GM21367 (cell line): ENCODE results near the gene CCL19.

Source experiments
- ATAC-seq: cut with Tn5 transposase; IDR thresholded peaks from one replicate; pipeline ENCODE4 v1.9.1; 2021; ENCODE audit not compliant: unreplicated experiment

CCL19 gene

DNA sequence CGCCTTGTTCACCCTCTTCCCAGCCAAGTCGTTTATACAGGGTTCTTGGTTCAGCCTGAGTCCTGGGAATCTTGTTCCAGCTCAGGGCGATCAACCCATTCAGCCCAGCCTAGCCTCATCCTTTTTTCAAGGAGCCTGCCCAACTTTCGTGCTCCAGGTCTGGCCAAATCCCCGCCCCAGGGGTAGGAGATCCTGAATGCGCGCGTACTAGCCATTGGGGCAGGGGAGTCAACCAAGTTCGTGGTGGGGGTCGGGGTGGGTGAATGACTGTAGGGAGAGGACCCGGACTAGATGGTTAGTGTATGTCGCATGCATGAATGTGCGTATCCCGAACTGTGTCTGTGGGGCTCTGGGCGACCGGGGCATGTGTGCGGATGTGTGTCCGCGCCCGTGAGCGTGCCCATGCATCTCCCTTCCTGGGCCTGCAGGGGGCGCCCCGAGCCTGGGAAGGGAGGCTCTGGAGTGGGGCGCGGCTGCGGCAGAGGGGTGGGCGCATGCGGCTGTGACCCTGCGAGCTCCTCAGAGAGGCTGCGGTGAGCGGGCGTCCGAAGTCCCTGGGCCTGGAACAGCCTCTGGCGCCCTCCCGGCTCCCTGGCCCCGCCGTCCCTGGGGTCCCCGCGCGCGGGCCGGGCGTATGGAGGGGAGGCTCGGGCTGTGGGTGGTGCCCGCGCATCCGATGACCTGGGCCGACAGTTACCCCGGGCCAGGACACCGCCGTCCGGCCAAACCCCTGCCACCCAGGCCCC lies 10.1 kb upstream of the CCL19 start:
- no peak for ATAC-seq

DNA sequence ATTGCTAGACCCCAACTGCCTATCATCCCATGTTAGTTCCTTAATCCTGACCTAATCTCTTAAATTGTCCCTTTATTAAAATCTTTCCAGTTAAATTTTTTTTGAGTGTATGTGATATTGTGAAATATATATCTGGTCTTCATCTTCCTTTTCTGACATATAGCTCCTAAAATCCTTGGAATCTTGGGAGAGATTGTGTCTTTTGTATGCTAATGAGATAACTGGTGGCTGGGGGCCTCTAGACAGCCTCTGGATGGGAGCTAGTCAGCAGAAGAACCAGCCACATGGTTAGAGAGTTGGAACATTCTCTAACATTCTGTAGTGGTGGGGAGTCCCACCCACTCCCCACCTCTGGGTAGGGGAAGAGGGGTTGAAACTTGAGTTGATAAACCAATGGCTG lies 3.7 kb upstream of the CCL19 start:
- no peak for ATAC-seq

DNA sequence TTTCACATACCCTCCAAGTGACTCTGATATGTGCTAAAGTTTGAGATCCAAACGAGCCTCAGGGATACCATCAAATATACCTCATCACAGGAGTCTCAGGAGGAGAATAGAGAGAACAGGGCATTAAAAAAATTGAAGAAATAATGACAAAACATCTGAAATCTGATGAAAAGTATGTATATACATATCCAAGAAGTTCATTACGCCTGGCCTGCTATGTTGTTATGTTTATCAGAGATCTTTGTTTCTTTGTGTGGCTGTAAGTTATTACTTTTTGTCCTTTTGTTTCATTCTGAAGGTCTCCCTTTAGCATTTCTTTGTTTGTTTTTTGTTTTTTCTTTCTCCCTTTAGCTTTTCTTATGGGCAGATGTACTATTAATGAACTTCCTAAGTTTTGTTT lies 2.5 kb upstream of the CCL19 start:
- ATAC-seq: no peak

DNA sequence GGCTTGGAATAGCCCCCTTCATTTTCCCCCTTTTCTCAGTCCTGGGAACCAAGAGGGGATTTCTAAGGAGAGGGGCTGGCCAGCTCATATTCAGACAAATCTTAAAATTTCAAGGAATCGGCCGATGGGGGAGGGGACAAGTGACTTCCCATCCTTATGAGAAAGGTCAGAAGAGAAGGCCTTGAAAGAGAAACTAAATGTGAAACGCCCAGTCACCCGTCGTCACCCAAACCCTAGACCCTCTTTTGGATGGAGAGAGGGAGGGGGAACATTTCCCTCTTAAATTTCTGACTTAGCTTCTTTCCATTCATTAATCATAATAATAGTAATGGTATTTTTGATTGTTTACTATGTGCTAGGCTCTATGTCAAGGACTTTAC lies 850 bp upstream of the CCL19 start:
- no peak for ATAC-seq

DNA sequence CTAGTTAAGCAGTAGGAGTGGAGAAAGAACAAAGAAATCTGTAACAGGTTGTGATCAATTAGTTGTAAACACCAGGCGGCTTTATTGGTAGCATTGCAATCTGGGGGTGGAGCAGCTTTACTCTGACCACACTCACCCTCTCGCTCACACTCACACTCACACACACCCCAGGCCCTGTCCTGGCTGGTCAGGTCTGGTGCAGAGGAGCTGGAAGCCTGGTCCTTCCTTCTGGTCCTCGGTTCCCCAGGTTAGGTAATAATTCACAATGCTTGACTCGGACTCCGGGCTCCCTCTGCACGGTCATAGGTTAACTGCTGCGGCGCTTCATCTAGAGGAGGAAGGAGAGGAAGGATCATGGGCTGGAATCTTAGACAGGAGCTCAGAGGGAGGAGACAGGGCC lies 1.6 kb downstream of the CCL19 start:
- ATAC-seq: no peak

DNA sequence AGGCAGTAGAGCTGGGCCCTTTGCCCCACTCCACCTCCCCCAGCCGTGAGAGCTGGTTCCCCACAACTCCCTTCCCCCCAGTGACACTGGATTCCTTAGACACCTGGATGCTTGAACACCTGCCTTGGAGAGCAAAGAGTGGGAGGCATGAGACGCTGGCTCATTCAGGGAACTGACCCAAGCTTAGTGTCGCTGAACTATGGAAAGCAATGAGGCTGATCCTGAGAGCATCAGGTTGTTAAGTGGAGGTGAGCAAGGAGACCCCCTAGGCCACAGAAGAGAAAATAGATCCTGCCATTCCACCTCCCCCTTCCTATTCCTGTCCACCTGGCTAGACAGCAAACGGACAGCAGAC lies 2.0 kb downstream of the CCL19 start:
- no peak for ATAC-seq

DNA sequence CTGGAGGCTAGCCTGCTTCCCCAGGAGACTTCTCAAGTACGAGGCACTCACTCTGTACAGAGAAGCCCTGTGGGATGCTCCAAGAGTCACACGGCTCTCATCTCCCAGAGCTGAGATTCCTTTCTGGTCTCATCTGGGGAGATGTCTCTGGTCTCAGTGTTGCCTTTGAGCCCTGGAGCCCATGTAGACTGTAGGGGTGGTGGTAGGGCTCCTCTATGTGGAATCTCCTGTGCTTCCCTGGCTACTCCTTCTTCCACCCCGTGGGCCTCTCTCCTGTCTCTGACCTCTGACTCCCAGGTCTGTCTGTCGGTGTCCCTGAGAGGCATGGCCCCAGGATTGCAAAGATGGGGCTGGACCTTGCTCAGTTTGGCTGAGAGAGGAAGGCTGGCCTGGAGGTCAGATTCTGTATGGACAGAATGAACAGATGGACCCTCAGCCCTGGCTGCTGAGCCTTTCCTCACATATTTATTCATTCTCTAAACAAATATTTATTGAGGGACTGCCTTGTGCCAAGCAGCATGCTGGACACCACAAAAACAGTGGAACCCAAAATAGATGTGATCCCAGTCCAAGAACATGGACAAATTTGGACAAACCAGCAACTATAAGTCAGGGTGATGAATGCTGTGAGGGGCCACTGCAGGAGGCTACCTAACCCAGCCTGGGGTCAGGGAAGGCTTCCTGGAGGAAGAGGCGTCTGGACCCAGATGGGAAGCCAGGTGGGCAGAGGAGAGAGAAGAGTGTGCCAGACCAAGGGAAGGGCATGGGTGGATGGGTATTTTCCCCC lies 2.6 kb downstream of the CCL19 start:
- no peak for ATAC-seq

DNA sequence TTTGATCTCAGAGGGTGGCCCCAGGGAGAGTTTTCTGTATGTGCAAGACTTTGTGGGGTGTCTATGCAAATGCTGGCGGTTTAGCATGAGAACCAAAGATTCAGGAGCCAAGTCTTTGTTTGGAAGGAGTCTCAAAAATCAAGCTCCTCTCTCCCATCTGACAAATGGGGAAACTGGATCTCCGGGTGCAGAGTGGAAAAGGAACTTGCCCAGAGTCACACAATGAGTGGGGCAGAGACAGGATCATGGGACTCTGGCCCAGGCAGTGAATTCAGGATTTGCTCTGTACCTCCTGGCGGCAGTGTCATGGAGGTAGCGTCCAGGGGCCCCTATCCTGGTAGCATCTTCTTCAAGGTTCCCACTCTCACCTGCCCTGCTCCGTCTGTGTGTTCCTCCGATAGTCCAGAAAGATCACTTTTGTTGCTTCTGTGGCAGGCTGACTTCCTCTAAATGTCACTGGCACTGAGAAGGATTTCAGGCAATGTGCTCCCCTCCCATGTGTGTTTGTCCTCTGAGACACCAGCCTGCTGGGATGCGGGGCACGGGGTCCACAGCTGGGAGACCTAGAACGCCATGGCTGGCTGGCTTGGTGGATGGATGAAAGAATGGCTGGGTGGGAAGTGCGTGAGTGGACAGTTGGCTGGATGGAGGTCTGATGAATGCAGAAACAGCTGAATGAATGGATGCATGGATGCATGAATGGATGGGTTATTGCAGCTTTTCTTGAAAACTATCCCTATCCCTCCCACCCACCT lies 3.6 kb downstream of the CCL19 start:
- ATAC-seq: no peak

DNA sequence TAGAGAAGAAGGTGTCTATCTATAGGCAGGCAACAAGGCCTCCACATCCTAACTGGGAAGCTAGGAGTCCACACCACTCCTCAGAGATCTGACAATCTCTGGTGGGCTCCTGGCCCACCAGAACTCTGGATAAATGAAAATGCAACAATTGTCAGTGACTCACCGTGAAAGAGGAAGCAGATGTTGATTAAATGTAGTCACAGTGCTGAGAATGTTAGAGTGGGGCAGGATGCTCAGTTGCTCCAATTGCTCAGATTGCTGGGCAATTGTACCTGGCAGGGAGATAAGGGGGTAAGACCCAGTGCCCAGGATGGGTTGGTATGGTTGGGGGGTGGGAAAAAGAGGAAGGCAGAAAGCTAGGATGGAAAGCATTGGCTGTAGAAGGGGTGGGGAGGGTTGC lies 4.3 kb downstream of the CCL19 start:
- ATAC-seq: no peak

DNA sequence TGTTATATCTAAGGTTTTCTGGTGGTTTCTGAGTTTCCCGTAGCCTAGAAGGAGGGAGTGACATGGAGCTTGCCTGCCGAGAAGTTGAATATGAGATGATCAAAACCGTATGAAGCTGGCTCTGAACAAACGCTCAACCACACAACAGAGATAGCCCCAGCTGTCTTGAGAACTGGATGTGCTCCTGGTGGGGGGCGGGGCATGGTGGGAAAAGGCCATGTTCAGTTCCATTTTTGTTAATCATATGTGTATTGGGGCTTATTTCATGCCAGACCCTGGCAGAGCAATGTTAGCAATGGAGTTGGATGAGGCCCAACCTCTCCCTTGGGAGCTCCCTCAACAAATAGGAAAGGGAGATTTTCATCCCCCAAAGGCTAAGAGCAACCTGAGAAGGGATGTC lies 4.8 kb downstream of the CCL19 start:
- ATAC-seq: no peak

DNA sequence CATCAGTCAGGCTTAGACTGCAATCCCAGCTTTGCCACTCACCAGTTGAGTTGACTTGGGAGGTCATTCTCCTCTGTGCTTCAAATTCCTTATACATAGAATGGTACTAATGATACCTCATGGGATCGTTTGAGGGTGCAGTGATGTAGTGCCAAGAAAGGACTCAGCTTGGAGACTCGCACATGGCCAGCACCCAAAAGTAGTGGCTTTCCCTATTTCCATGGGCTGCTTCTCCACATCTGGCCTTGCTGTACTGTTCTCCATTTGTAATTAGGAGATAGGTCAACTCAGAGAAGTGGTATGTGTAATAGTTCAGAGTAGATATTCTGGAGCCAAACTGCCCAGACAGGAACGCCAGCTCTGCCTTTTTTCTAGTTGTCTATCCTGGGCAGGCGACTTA lies 5.5 kb downstream of the CCL19 start:
- no peak for ATAC-seq

DNA sequence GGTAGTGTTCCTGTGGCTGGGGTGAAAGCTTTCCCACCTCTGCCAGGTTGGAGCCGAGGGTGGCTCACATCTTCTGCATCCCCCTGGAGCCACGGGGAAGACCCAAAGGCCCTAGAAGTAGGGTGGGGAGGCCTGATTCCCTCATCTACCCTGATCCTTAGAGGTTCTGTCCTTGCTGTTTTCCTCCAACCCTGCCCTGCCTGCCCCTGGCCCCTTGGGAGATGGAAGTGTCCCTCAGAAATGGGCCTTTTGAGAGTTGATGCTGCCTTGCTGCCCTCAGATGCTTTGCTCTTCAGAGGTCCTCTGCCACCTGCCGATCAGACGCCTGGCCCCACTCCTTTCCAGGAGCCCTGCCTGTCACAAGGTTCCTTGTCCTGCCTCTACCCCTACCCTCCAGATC lies 6.3 kb downstream of the CCL19 start:
- no peak for ATAC-seq

DNA sequence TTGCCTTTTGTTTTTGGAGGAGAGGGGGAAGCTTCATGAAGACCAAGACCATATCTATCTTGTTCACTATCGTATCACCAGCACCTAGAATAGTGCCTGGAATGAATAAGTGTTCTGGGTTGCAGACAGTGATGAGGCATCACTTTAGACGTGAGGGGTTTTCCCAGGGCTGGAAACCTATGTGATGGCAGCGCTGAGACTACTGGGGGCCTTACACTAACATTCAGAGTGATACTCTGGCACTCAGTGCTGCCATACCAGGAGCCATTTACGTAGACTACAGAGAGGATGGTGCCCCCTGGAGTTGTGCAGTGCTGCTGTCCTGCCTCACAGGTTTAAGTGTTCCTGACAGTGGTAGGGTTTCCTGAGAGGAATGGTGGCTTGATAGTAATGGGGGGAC lies 6.9 kb downstream of the CCL19 start:
- no peak for ATAC-seq

DNA sequence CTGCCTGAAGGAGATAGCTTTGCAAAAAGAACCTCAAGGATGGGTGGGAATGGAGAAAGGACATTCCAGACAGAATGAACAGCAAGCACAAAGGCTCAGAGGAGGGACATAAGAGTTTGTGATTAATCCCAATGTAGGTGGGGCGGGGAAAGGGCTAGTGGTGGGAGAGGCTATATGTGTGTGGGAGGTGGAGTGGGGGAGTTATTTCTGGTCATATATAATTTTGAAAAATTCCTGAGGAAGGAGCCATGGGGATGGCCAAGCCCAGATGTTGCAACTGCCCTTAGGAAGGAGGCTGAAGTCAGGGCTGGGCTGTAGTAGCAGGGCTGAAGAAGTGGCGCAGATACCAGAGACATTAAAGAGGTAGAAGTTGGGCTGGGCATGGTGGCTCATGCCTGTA lies 15.2 kb downstream of the CCL19 start:
- no peak for ATAC-seq

DNA sequence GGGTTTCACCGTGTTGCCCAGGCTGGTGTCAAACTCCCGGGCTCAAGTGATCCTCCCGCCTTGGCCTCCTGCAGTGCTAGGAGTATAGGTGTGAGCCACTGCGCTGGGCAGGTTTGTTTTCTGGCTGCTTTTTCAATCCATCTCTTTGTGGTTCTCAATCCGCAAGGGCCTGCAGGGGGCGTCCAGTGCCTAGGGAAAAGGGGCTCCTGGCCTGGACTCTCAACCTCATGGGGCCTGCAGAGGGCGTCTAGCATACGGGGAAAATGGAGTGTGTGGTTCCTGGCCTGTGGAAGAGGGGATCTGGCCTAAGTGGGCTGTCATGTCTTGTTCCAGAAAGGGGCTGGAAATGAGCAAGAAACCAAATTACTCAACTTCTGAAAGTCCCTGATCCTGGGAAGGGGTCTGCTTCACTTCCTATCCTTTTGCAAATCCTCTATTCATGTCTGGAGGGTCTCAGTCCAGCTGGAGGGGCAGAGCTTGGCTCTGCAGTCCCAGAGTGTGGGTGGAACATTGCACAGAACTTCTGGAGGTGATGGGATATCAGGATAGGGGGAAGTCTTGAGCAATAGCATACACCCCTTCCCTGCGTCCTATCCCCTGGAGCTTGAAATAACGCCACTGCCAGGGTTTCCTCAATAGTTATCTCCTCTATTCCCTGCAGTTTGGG lies 15.9 kb downstream of the CCL19 start:
- no peak for ATAC-seq

DNA sequence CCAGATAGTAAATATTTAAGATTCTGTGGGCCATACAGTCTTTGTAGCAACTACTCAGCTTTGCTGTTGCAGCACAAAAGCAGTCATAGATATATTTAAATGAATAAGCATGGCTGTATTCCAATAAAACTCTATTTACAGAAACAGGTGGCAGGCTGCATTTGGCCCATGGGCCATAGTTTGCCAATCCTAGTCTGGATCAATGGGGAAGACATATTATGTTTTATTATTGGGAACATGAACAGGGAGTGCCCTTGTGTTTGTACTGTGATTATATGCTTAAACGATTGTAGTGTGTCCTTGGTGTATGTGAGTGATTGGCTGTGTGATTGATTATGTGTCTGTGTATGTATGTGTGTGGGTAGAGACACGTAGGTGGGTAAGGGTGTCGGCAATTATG lies 16.6 kb downstream of the CCL19 start:
- no peak for ATAC-seq

DNA sequence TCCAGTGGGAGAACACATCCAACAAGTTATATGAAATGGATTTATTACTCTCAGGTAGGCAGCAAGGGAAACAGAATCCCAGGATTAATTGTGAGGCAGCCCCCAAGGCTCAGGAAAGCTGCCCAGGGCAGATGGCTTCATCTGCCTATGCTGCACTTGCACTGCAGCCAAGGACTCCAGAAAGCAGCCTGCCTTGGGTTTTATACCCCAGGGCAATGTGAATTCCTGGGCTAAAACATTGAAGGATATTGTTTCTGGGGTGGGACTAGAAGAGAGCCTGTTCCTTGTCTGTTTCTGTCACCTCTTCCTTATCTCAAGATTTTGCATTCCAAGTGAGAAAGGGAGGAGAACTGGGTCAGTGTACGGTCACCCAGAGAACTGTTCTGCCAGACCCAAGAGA lies 19.8 kb downstream of the CCL19 start:
- no peak for ATAC-seq

DNA sequence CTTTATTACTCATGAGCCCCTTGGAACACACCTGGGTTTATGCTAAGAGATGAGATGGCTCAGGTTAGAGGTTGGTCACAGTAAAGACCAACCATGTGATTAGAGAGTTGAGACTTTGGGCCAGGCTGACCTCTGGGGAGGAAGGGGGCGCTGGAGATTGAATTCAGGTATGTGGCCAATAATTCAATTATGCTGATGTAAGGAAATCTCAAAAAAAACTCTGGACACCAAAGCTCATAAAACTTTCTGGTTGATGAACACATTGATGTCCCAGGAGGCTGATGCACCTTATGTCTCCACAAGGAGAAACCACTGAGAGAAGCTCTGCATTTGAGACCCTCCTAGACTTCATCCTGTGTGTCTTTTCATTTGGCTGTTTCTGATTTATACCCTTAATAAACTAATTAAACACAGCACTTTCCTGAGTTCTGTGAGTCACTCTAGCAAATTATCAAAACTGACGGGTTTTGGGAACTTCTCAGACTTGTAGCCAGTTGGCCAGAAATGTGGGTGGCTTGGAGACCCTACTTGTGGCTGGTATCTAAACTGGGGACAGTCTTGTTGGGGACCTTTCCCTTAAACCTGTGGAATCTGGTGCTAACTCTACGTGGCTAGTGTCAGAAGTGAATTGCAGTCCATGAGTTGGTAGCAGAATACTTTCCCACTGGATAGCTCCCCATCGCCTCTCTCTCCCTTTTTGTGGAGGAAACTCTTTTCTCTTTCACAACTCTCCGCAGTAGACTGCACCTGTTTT lies 21.1 kb downstream of the CCL19 start:
- ATAC-seq: no peak

DNA sequence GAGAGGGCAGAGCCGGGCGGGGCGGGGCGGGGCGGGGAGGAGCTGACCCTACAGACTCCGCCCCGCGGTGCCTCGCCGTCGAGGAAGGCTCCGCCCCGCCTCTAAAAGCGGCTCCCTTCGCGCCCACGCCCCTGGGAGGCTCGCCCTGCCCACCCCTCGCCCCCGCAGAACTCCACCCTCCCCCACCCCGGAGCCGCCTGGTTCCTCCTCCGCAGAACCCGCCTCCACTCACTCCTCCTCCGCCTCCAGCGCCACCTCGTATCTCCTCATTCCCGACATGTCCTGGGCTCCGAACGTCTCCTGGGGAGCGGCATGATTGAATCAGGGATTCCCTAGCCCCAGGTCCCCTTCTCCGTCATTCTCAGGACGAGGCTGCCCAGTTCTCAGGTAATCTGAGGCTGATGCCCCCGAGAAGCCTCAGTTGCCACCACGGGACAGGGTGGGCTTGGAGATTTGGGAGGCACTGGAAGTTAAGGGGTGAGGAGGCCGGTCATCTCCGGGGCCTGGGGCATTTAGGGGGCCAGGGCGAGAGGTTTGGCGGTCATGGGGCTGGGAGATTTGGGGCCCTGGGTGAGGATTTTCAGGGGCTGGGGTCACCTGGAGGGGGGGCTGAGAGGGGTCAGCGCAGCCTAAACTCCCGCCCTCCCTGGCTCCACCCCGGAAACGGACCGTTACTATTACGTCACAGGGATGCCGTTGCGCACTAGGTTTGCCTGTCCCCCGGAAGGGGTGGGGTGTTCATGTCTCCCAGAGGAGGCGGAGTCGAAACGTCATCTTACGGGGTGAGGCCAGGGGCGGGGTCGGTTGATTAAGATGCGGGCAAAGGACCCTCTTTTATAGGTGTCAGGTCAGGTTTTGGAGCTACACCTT lies 25.5 kb downstream of the CCL19 start:
- peak; percentile 59 for ATAC-seq

DNA sequence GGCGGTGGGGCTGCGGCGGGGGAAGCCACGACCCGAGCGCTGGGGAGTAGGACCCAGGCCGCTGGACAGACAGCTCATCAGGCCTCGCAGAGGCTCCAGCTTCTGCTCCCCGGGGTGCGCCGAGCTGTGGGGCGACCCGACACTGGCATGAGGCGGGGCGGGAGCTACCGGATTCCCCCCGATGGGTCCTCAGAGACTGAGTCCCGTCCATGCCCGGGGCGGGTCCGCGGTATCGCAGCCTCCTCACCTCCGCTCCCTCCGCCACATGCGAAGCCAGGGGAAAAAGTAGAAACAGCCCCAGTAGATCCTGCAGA lies 26.1 kb downstream of the CCL19 start:
- ATAC-seq: no peak
